KBM-7 (cell line): ENCODE results near the gene HOXC6.

Experiments
- DNase-seq: peaks from one replicate; pipeline ENCODE4 v3.0.0-alpha.2; 2015
- in situ Hi-C: fragments of 300-500 bp; cut with MboI; formaldehyde crosslinking; loops from 2 replicates; pipeline ENCODE4 v1.14.3; 2020; ENCODE audit warnings: low sequenced_read_pairs, low pct_unique_long_range_greater_than_20kb, mixed read lengths

HOXC6 gene

DNA sequence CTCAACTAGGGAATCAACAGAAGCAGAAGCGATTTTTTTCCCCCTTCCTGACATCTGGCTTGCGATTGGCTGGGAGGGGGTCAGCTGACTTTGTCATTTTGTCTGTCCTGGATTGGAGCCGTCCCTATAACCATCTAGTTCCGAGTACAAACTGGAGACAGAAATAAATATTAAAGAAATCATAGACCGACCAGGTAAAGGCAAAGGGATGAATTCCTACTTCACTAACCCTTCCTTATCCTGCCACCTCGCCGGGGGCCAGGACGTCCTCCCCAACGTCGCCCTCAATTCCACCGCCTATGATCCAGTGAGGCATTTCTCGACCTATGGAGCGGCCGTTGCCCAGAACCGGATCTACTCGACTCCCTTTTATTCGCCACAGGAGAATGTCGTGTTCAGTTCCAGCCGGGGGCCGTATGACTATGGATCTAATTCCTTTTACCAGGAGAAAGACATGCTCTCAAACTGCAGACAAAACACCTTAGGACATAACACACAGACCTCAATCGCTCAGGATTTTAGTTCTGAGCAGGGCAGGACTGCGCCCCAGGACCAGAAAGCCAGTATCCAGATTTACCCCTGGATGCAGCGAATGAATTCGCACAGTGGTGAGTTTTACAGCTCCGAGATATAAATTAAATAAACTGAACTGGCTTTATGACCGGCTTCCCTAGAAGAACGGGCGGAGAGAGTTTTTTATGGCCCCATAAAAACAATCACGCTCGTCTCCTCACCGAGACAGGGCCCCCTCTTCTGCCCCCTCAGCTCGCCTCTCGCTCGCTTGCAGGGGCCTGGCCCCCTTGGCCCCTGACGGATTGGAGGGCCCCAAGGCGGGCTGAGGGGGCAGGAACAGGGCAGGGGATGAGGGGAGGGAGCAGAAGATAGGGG, at the start of gene HOXC6:
TSS of gene HOXC6 (plus strand) at position 127 of the 888 bp plus-strand sequence. CDS start at position 209, 82 bp downstream.
- DNase-seq, result no peak
- in situ Hi-C loops, result no loop called here

DNA sequence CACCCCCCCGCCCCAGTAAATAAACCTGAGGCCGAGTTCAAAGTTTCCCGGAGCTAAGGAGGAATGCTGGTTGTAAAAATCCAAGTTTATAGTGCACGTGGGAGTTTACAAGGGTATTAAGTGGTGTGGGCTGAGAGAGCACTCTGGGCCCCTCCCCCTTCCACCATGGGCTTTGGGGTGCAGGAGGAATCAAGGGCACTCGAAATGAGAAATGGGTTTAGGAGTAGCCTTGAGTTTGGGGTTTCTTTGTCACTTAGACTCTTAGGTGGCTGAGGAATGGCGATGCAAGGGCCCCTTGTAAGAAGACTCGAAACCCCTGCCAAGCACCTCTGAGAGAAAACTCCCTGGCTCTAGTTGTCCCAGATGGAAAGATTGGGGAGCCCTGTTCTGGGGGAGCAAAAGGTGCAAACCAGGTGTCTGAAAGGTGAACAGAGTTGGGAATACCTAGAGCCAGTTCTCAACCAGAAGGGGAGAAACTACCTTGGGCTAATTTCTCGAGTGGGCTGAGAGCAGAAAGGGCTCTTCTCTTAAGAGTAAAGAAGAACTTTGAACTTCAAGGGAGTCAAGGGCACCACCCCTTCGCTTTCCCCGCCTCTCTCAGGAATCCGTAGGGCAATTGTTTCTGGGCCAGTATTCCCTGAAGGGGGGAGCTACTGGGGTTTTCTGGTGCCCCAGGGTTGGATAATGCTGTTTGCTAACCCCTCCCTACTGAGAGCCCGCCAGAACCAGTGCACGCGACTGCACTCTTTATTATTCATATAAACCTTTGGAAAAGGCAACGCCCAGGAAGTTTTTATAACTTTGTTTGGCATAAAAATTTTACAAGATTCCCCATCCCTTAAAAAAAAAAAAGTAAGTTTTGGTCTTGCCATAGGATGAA, 49.5 kb upstream of the HOXC6 start:
- DNase-seq, result no peak
- in situ Hi-C loops, result no loop called here

DNA sequence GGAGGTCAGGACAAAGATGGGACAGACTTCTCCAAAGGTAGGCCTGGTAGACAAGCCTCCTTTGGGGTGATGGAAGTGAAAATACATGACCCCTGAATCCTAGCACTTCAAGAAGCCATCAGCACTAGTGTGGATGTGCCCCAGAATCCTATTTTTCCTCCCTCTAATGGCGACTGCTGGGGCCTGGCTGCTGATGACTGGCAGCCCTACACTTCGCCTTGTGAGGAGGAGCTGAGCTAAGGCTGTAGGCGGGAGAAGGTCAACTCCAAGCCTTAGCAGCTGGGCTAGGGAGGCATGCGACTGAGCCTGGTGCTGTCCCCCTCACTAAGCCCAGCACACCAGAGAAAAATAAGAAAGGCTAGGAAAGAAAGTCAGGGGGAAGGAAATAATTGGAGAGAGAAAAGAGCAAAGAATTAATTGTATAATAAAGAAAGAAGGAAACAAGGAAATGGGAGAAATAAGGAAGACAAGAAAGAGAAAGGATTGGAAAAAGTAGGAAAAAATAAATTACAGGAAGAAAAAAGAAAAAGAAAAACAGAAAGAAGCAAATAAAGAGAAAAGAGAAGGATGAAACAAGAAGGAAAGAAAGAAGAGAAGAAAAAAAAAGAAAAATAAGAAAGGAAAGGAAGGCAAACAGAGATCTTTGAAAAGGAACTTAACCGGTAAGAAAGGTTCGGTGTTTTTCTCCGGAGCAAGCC, 48.0 kb upstream of the HOXC6 start:
- in situ Hi-C loops, result no loop called here
- no peak for DNase-seq

DNA sequence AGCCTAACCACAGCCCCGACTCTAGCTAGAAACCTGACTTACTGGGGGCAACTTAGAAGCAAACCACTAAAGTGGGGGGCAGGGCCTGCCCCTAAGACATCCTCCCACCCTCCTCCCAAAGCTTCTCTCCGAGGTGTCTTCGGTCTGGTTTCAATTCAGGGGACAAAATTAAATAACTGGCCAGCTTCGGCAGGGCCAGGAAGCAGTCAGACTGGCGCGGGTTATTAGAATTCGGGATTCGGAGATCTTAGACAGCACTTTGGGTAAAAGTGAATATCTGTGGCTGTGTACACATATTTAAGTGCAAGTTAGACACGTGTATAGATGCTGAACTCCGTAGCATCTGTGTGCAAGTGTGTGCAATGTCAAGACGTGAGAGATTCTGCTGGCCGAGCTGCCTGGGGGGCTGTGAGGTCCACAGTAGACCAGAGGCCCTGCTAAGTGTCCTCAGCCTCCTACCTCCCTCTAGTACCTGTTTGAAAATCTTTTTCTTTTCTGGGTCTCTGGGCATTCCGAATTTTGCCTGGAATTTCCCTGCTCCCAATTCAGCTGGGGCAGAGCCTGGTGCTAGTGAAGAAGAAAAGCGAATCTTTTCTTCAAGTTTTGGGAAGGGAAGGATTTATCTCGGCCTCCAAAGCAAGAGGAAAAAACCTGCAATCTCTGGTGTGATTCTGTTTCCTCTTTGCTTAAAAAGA, 47.3 kb upstream of the HOXC6 start:
- in situ Hi-C loops, result no loop called here
- DNase-seq, result no peak

DNA sequence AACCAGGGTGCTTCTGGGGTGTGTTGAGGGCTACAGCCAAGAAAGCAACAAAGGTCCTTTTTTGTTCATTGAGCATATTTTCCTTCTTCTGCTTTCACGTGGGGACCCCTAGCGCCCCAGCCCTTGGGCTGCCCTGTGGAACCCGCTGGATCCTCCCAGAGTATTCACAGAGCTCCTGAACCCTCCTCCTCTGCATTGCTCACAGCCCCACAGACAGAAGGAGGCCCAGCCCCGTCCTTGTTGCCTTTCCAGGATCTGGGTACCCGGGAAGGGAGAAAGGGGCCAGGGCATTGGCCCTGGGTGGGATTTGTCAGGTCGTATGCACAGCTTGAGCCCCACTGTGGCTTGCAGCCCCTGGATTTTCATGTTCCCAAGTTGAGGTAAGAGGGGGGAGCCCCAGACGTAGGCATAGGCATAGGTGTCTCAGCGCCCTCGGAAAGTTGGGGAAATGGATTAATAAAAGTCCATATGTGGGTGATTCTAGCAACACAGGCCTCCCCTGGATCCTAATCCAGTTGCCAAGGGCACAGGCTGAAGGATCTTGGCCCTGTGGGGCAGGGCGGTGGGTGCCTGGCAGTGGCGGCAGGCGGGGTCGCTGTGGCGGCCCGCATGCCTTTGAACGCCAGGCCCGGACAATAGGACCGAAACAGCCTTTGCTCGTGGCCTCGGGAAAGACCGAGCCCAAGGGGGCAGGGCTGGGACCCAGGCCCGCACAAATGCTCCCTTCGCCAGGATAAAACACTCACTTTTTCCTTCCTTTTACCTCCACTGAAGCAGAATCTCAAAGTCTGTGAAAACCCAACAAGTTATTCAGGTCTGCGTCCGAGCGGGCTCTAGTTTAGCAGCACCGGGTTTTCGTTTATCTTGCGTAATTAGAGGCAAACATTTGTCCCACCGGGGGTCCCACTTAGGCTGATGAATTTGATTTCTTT, 46.3 kb upstream of the HOXC6 start:
- in situ Hi-C loops, result no loop called here
- DNase-seq, result no peak

DNA sequence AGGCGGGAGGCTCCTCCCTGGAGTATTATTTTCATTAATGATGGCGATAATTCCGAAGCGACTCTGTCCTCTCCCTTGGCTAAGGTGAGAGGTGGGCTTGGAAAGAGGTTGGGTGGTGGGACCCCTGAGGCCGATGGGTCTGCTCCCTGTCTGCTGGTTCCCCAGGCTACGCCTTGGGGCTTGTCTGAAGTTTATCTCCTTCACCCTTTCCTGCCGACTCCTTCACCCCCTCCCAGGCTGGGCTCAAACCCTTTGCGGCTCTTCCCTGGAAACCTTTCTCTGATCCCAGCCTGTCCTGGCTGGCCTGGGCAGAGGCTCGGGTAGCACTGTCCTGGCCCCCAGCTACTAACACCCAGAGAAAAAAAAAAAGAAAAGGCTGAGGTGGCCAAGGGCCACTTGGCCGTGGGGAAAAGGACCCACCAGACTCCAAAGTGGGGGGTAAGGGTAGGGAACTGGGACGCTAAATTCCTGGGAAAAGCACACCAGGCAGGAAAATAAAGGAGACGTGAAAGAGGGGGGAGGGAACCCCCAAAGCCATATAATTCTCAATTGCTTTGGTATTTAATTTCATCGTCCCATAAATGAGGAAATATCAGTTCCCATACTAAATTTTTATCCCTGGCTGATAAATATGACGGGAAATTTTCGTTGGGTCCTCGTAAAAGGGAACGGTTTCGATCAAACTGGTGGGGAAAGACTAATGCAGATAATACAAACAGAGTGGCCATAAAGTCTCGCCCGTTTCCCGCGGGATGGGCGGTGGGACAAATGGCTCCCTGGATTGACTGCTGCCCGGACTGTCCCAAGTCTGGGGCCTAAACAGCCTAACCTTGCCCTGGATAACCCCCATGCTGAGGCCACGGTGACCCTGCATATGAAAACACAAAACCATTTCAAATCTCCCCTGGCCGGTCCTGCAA, 45.3 kb upstream of the HOXC6 start:
- DNase-seq, result no peak
- in situ Hi-C loops, result no loop called here

DNA sequence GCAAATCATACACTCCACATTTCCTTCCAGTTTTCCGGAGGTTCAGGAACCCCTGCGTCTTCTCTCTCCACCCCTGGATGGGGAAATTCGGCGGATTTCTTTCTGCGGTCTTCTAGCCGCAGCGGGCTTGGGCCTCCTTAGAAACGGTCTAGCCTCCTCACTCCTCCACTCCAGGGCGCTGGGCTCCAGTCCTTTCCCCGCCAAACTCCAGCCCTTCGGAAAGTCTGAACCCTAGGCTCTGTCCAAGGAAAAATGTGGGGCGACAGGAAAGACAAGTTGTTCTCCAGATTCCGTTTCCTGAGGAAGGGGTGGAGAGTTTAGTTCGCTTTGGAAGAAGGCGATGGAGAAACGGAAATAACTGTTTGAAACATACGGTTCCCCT, 44.7 kb upstream of the HOXC6 start:
- no peak for DNase-seq
- in situ Hi-C loops, result no loop called here

DNA sequence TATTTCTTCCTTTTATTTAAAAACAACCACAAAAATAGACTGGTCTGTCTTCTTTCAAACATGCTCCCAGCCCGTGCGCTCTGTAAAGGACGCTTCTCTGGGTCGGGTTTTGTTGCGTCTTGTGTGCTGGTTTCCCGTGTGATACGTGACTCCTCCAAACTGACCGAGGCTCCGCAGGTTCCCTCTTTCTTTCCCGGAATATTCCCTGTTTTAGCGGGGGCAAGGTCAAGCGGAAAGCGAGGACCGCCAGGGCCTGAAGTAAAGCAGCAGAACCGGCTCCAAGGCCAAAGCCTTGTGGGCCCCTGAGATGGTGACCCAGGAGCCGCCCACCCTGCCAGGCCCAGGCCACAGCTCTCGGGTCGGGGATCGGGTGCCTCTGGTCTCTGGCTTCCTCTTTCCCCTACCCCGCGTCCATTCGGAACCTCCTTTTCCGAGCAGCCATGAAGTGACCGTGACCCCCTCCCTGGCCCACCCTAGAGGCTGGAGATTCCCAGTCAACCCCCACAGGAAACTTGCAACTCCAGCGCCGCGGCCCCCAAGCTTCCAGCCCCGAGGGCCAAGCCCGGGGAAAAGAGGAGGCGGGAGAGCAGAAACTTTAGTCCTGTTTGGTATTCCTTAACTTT, 44.2 kb upstream of the HOXC6 start:
- no peak for DNase-seq
- in situ Hi-C loops, result no loop called here

DNA sequence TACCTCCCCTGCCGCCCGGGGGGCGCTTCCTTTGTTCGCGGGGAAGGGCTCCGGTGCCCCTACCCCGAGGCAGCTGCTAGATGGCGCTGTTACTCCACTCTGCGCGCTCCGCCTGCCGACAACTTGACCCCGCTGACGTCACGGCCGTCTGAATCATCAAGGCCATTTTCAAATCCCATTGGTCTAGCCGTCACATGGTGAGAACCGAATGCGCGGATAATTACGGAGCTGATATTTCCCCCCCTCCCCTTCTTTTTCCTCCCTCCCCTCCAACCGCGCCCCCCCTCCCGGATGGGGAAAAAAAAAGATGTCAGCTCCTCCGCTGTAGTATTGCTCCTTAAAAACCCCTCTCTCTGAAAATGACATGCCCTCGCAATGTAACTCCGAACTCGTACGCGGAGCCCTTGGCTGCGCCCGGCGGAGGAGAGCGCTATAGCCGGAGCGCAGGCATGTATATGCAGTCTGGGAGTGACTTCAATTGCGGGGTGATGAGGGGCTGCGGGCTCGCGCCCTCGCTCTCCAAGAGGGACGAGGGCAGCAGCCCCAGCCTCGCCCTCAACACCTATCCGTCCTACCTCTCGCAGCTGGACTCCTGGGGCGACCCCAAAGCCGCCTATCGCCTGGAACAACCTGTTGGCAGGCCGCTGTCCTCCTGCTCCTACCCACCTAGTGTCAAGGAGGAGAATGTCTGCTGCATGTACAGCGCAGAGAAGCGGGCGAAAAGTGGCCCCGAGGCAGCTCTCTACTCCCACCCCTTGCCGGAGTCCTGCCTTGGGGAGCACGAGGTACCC, 43.1 kb upstream of the HOXC6 start, which contains the start of gene HOXC10:
TSS of gene HOXC10 (plus strand) at position 246 of the 791 bp plus-strand sequence. CDS start at position 360, 114 bp downstream.
- DNase-seq, result peak; percentile 93
- in situ Hi-C loops, result no loop called here

DNA sequence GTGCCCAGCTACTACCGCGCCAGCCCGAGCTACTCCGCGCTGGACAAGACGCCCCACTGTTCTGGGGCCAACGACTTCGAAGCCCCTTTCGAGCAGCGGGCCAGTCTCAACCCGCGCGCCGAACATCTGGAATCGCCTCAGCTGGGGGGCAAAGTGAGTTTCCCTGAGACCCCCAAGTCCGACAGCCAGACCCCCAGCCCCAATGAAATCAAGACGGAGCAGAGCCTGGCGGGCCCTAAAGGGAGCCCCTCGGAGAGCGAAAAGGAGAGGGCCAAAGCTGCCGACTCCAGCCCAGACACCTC, 42.6 kb upstream of the HOXC6 start:
- in situ Hi-C loops, result no loop called here
- DNase-seq, result no peak

DNA sequence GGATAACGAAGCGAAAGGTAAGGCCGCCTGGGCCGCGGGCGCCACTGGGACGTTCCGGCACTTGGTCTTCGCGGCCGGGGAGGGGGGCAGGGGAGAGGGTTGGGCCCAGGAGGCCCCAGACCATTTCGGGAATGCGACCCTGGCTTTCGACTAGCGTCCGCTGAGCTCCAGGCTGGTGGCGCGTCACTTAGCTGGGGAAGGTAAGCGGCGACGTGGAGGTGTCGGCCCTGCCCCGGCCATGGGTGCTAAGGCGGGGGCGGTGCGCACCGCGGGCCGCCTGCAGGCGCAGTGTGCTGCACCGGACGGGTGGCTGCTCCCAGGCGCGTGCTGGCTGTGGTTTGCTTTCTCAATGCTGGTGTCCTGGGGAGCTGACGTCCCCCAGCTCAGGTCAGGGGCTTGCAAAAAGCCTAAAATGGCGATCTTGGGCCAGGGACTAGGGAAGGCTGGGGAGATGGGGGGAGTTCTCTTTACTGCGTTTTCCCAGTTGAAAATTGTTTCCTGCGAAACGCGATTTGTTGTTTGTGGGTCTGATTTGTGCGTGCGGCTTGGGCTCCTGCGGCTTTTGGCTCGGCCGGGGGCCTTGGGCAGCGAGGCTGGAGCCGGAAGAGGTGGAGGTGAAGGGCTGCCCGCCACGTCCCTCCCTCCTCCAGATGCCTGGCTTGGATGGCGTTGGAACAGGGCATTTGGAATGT, 42.1 kb upstream of the HOXC6 start:
- in situ Hi-C loops, result no loop called here
- peak; percentile 74 for DNase-seq

DNA sequence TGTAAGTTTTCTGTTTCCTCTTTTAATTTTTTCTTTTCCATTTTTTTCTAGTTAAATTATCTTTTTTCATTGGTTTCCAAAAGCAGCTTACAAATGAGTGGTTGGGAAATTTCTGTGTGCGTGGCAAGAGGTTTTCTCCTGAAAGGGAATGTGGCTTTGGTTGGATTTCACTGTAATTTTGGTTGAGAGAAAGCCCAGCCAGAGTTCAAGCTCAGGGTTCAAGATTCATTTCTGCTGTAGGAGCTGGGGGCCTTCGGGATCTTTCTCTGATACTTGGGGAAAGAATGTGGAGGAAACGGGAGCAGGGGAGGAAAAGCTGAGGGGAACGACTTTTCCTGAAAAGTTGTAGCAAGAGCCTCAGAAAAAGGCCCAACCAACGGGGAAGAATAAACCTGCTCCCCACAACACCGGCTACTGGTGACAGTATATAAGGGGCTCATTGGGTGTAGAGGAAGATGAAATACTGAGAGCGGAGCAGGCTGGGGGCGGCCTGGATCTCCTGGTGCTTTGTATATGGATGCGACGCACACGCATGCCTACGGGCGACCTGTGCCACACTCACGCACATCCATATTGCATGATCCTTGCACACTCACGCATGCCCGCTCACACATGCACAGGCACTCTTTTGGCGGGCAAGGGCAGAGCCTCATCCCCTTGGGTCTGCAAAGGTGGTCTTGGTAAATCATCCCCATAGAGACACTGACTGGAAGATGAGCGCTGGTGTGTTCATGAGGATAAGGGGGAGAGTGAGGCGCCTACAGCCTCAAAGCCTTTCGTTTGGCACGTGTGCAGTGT, 41.4 kb upstream of the HOXC6 start:
- no peak for DNase-seq
- in situ Hi-C loops, result no loop called here

DNA sequence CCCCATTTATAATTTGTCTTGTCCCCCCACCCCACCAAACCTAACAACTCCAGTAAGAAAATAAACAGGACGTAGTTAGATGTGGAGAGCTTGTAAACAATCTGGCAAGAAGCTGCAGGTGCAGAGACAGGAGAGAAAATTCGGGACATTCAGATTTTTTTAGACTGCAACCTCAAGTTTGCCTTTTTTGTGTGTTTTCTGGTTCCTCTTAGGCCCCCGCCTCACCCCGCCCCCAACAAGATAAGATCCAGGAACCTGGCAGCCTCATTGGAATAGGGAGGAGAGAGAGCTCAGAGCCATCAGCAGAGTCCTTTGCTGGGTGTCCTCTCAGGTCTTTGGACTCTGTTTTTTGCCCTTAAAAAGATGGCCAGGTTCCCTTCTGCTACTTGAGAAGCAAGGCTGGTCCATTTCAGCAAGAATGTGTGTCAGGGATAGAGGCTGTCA, 40.4 kb upstream of the HOXC6 start:
- in situ Hi-C loops, result no loop called here
- DNase-seq, result peak; percentile 54

DNA sequence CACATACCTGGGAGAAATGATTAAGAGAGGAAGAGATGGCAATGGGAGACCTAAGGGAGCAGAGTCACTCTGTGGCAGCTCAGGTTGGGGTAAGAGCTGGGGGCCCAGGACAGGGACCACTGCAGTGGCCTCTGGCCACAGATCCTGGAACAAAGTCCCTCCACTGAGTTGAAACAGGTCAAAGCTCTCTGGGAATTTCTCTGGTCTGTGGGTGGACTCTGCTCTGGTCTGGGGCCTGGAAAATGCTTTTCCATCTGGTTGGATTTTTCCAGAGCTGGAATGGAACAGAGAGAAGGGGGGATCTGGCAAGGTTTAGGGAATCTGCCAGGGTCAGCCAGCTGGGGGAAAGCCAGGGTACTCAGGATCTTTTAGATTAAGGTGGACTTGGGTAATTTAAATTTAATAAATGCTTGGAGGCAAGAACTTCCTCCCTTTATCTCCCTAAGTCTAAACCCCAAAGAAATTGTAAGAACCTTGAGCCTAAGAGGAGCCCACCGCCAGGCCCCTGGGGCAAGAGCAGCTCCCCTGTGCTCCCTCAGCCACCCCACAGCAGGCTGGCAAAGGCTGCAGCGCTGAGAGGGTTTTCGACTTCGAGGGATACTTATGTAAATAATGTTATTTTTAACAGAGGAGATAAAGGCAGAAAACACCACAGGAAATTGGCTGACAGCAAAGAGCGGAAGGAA, 39.6 kb upstream of the HOXC6 start:
- no peak for DNase-seq
- in situ Hi-C loops, result no loop called here
